GM18907 (cell line): Measurements from ENCODE around the gene BUB3.

Experiments
- ATAC-seq: cut with Tn5 transposase; IDR thresholded peaks from one replicate; pipeline ENCODE4 v1.9.1; 2021; ENCODE audit warnings: mild to moderate bottlenecking, moderate library complexity; ENCODE audit not compliant: unreplicated experiment

The BUB3 gene

DNA sequence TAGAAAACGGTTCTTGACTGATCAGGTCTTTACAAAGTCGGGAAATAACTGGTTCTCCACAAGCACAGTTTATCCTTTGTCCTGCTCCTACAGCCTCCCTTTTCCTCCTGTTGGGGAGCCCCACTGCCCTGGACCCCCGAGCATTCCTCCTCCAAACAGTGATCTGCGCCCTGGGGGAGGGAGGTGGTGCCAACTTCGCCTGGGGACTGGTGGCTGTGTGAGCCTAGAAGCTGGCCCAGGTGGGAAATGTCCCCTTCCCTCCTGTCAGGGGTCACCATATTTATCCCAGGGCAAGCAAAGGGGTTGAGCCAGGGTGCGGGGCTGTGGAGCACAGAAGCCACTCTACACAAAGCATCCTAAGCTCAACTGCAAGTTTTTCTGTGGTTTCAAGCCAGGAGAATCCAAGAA, 13.2 kb upstream of the BUB3 start:
- ATAC-seq: no peak

- ATAC-seq: no peak
Measured at GRCh38 chr10:123141791-123142700, 12.2 kb upstream of the BUB3 start.

GRCh38 chr10:123142701-123143161, 11.5 kb upstream of the BUB3 start:
- no peak for ATAC-seq

DNA sequence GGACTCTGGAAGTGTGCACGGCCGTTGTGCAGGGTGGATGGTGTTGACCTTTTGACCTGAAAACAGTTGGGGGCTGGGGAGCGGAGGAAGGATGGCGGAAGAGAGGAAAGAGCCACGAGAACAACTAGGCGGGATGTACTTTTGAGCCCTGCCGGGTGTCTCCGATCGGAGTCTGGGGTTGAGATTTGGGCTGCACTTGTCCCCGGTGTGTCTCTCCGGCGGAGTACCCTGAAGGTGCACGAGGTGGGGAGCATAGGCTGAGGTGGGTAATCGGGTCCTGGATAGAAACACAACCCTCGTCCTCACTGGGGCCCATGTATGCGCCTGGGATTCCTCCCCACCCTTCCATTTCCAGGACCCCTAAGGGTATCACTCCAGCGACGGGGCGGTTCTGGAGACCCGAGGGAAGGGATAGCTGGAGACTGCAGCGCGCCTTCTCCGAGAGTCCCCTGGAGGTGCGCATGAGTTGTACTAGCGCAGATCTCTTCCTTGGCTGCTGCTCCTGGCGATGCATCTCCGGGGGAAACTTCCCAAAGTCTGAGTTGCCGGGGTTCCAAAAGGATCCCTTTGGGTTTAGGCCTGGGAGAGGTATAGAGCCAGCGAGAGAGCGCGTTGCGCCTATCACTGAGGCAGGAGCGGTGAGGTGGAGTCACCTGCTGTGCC, 10.9 kb upstream of the BUB3 start:
- no peak for ATAC-seq

DNA sequence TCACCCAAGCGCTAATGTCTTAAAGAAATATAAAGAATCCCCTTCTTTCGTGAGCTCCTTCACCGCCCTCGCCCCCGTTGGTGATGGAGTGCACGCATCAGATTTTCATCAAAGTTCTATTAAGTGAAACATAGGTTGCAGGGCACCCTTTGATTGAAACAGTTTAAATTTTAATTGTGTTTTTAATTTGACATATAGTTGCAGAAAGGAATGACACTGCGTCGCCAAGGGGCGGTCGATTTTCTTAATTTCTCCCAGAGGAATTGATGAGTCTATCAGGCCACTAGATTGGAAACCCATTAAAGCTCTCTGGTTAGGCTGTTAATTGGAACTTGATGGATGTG, 10.4 kb upstream of the BUB3 start:
- ATAC-seq: no peak

- ATAC-seq: no peak
Measured at GRCh38 chr10:123144697-123145541, 9.3 kb upstream of the BUB3 start.

DNA sequence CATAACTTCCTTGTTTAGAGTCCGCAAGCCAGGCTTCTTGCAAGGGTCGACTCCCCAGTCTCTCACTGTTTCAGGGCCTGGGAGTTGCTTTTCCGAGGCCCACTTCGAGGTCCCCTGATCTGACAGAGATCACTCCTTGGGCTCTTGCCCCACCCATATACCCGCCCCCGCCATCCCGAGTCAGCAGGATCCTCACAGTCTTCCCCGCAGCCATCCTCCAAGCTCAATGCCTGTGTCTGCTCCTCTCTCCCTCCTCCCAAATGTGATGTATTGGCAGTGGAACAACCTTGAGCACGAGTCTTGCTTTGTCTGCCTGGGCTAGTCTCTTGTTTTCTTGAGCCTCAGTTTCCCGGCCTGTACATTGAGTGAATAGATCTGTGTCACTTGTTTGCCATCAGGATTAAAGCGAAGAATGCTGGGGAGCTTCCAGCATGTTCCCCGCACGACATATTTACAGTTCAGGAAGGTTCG, 8.6 kb upstream of the BUB3 start:
- no peak for ATAC-seq

GRCh38 chr10:123146013-123146893, 7.9 kb upstream of the BUB3 start:
- no peak for ATAC-seq

- no peak for ATAC-seq
Measured at GRCh38 chr10:123146894-123147634, 7.1 kb upstream of the BUB3 start.

DNA sequence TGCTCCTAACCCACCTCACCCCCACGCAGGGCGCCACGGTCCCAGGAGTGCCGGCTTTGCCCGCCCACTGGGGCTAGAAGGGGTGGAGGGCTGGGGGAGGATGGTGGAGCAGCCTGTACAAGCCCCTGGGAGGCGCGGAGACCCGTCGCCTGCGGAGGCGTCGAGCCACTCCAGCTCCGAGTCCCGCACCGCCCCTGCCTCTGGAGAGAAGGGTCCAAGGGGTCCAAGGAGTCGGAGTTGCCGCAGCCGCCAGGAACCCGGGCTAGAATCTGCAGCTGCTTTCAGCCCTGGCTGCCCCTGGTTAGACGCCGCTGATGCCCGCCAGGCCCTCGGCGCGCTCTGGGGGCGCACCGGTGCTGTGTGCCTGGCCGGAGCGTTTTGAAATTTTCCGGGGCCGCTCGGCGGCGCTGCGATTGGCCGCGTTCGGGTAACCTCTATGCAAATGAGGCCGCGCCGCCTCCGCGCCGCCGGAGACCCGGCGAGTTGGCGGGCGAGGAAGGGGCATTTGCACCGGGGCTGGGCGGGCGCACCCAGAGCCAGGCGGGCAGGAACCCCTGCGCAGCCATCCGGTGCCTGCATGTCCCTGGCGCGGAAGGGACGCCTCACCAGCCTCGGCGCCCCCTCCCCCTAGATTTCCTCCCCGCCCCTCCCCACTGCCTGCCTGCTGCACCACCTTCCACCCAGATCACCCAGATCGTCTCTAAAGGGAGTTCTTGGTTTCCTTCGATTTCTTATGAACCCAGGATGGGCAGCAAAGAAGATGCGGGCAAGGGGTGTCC, 6.4 kb upstream of the BUB3 start, which contains the start of gene HMX2:
Gene HMX2 (plus strand): TSS at position 502 of the 779 bp plus-strand sequence. CDS start 243 bp downstream, at position 745.
- no peak for ATAC-seq

GRCh38 chr10:123148414-123149161, 5.6 kb upstream of the BUB3 start:
- ATAC-seq: no peak

- ATAC-seq: no peak
Measured at GRCh38 chr10:123149162-123149567, 5.0 kb upstream of the BUB3 start.

- no peak for ATAC-seq
Measured at GRCh38 chr10:123149568-123150270, 4.5 kb upstream of the BUB3 start.

GRCh38 chr10:123150271-123150985, 3.8 kb upstream of the BUB3 start:
- no peak for ATAC-seq

DNA sequence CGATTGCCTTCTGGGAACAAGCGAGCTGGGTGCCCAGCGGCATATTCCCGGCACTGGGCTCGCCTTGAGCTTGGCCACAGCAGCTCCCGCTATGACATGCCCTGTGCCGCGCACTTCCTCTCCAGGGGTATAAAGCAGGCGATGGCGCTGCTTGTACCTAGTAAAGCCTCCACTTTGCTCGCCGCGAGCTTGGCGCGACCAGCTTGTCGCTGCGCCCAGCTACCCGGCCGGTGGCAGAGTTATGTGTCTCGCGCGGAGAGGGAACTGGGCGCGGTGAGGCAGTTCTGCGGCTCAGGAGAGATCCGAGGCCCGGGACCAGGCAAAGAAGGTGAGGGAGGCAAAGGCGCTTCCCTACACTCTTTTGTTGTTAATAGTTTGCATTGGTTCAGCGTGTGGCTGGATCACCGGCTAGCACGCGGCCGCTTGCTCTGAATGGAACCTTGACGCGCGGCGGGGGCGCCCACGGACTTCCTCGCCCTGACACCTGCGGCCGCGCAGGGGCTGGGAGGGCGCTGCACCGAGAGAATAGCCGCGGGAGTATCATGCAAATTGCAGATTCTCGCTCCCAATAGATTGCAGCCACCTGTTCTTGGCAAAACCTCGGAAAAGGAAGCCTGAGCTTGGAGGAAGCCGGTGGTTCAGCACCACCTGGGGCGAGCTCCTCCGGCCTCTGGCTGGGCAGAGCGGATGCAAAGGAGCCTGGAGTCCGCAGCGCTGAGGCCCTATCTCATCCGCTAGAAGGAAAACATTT, 3.0 kb upstream of the BUB3 start:
- ATAC-seq: no peak

- ATAC-seq: no peak
Measured at GRCh38 chr10:123151737-123152135, 2.5 kb upstream of the BUB3 start.
